ENCODE data around the gene DTX3. TPM values are rescaled to one million over a fixed set of nuclear protein-coding genes. Genes with fewer than 3 reads are reported as not detected.

DTX3 gene
- total and polyA plus RNA-seq, 9 donors, result 37.9 to 75.2 (median 56.2) TPM

- TF ChIP-seq POLR2A (IDR thresholded peaks at IDR 0.05), result no peak
- TF ChIP-seq EP300 (IDR thresholded peaks at IDR 0.05), result no peak
- no peak for TF ChIP-seq CTCF (IDR thresholded peaks at IDR 0.05)
- Histone ChIP-seq H3K9me3 (no peaks in the 10 kb centered on the region), H3K36me3 (no peaks in the 10 kb centered on the region), H3K4me1 (ENCODE audit: insufficient read depth) (peaks cover 3% of the 10 kb centered on the region), H3K27me3 (no peaks in the 10 kb centered on the region), H3K4me3 (peak overlapping the region; percentile 56), H3K27ac (peak overlapping the region; percentile 94 to 98)
- intact Hi-C loops (cut with DNase I), result no loop called here
- DNase-seq, result peak; percentile 61 to 77 (median 65)
- 2 to 7% (median 4%) methylated on average over 6 of the region's 6 CpGs for WGBS, 3 donors
Observed at GRCh38 chr12:57603815-57604453, 690 bp upstream of the DTX3 start.

GRCh38 chr12:57604992-57605810 lies 577 bp downstream of the DTX3 start:
- WGBS, 3 donors, result 4 to 11% (median 5%) methylated on average over 10 to 25 of the region's 25 CpGs
- TF ChIP-seq EP300 (IDR thresholded peaks at IDR 0.05), result no peak
- no peak for TF ChIP-seq POLR2A (IDR thresholded peaks at IDR 0.05)
- no peak for TF ChIP-seq CTCF (IDR thresholded peaks at IDR 0.05)
- peak overlapping the region; percentile 94 to 98 for H3K27ac ChIP-seq
- DNase-seq, result peak; percentile 48 to 62 (median 59)
- H3K27me3 ChIP-seq, result no peaks in the 10 kb centered on the region
- H3K4me3 ChIP-seq, result peak overlapping the region; percentile 56
- no peaks in the 10 kb centered on the region for H3K36me3 ChIP-seq
- intact Hi-C loops (cut with DNase I), result no loop called here
- peaks cover 3% of the 10 kb centered on the region for H3K4me1 ChIP-seq (ENCODE audit: insufficient read depth)
- H3K9me3 ChIP-seq, result no peaks in the 10 kb centered on the region

- Histone ChIP-seq H3K27ac (peak overlapping the region in 1 of 2 donors; percentile 94), H3K4me3 (no peak overlapping the region), H3K27me3 (no peaks in the 10 kb centered on the region), H3K9me3 (no peaks in the 10 kb centered on the region), H3K4me1 (ENCODE audit: insufficient read depth) (peaks cover 3% of the 10 kb centered on the region), H3K36me3 (no peaks in the 10 kb centered on the region)
- DNase-seq, result no peak
- TF ChIP-seq CTCF (IDR thresholded peaks at IDR 0.05), result no peak
- TF ChIP-seq EP300 (IDR thresholded peaks at IDR 0.05), result no peak
- no peak for TF ChIP-seq POLR2A (IDR thresholded peaks at IDR 0.05)
- intact Hi-C loops (cut with DNase I), result no loop called here
- 53 to 60% (median 55%) methylated on average over 4 of the region's 4 CpGs for WGBS, 3 donors
Observed at GRCh38 chr12:57605811-57606311, 1.2 kb downstream of the DTX3 start.

GRCh38 chr12:57606399-57606798 lies 1.8 kb downstream of the DTX3 start:
- no peaks in the 10 kb centered on the region for H3K36me3 ChIP-seq
- WGBS, 3 donors, result 59 to 70% (median 68%) methylated on average over 2 of the region's 2 CpGs
- H3K27ac ChIP-seq, result no peak overlapping the region
- H3K4me3 ChIP-seq, result no peak overlapping the region
- H3K9me3 ChIP-seq, result no peaks in the 10 kb centered on the region
- intact Hi-C loops (cut with DNase I), result no loop called here
- no peak for DNase-seq
- TF ChIP-seq CTCF (IDR thresholded peaks at IDR 0.05) (no peak), EP300 (IDR thresholded peaks at IDR 0.05) (no peak), POLR2A (IDR thresholded peaks at IDR 0.05) (no peak)
- peaks cover 3% of the 10 kb centered on the region for H3K4me1 ChIP-seq (ENCODE audit: insufficient read depth)
- H3K27me3 ChIP-seq, result no peaks in the 10 kb centered on the region
